ENCODE data around the gene TMPRSS9. TPM values are rescaled to one million over a fixed set of nuclear protein-coding genes. Genes with fewer than 3 reads are reported as not detected.
"Not testable (repeated sequence)": the region's sequence is repeated elsewhere in the genome, so short reads cannot be mapped to it uniquely, and the experiment has no call there.

Gene TMPRSS9
- total RNA-seq, 1 experiment from 2014 or later: 0.23 TPM

DNA sequence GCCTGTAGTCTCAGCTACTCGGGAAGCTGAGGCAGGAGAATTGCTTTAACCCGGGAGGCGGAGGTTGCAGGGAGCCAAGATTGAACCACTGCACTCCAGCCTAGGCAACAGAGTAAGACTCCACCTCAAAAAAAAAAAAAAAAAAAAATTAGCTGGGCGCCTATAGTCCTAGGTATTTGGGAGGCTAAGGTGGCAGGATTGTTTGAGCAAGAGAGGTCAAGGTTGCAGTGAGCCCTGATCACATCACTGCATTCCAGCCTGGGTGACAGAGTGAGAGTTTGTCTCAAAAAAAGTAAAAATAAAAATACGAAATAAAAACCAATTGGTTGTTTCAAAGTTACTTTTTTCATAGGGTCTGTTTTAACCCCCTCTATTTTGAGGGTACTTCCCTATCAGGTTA lies 98.0 kb downstream of the TMPRSS9 start:
- H3K4me3 ChIP-seq (ENCODE audit: low read depth in 2 of 2, low read length in 2 of 2): no peak overlapping the region
- H3K4me1 ChIP-seq (ENCODE audit: control insufficient read depth, insufficient read depth, low read length): peaks cover 13% of the 10 kb centered on the region
- CTCF ChIA-PET: no interaction called here
- no peak for DNase-seq (ENCODE audit: low read depth, low spot score)
- no peak for ATAC-seq
- H3K27me3 ChIP-seq (ENCODE audit: control insufficient read depth, insufficient read depth, low read length): no peaks in the 10 kb centered on the region
- H3K9me3 ChIP-seq (ENCODE audit: control insufficient read depth, insufficient read depth, low read depth, low read length): no peaks in the 10 kb centered on the region
- in situ Hi-C loops (cut with HindIII; ENCODE audit: low pct_unique_long_range_greater_than_20kb, low sequenced_read_pairs) (no loop called here), intact Hi-C loops (cut with micrococcal nuclease; ENCODE audit: unreplicated experiment) (no loop called here)
- no peak overlapping the region for H3K27ac ChIP-seq (ENCODE audit: low read length)
- no TSS peak for BruUV-seq (replicated peaks)
- POLR2A ChIA-PET: no interaction called here
- H3K36me3 ChIP-seq (ENCODE audit: control insufficient read depth, insufficient read depth, low read length): peaks cover 5% of the 10 kb centered on the region
- TF ChIP-seq SIN3A (IDR thresholded peaks at IDR 0.05; ENCODE audit: borderline replicate concordance, insufficient read depth, low read depth, low read length) (no peak), POLR2AphosphoS5 (IDR thresholded peaks at IDR 0.05; ENCODE audit: low read depth, low read length) (no peak), TCF7L2 (IDR thresholded peaks at IDR 0.05; ENCODE audit: low read depth, low read length) (no peak)
- TF ChIP-seq, protein P1, sequence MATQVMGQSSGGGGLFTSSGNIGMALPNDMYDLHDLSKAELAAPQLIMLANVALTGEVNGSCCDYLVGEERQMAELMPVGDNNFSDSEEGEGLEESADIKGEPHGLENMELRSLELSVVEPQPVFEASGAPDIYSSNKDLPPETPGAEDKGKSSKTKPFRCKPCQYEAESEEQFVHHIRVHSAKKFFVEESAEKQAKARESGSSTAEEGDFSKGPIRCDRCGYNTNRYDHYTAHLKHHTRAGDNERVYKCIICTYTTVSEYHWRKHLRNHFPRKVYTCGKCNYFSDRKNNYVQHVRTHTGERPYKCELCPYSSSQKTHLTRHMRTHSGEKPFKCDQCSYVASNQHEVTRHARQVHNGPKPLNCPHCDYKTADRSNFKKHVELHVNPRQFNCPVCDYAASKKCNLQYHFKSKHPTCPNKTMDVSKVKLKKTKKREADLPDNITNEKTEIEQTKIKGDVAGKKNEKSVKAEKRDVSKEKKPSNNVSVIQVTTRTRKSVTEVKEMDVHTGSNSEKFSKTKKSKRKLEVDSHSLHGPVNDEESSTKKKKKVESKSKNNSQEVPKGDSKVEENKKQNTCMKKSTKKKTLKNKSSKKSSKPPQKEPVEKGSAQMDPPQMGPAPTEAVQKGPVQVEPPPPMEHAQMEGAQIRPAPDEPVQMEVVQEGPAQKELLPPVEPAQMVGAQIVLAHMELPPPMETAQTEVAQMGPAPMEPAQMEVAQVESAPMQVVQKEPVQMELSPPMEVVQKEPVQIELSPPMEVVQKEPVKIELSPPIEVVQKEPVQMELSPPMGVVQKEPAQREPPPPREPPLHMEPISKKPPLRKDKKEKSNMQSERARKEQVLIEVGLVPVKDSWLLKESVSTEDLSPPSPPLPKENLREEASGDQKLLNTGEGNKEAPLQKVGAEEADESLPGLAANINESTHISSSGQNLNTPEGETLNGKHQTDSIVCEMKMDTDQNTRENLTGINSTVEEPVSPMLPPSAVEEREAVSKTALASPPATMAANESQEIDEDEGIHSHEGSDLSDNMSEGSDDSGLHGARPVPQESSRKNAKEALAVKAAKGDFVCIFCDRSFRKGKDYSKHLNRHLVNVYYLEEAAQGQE (IDR thresholded peaks at IDR 0.05; ENCODE audit: insufficient read depth in 1 of 2, low read depth in 2 of 2, low read length in 1 of 2): no peak
- TF ChIP-seq, protein P2, sequence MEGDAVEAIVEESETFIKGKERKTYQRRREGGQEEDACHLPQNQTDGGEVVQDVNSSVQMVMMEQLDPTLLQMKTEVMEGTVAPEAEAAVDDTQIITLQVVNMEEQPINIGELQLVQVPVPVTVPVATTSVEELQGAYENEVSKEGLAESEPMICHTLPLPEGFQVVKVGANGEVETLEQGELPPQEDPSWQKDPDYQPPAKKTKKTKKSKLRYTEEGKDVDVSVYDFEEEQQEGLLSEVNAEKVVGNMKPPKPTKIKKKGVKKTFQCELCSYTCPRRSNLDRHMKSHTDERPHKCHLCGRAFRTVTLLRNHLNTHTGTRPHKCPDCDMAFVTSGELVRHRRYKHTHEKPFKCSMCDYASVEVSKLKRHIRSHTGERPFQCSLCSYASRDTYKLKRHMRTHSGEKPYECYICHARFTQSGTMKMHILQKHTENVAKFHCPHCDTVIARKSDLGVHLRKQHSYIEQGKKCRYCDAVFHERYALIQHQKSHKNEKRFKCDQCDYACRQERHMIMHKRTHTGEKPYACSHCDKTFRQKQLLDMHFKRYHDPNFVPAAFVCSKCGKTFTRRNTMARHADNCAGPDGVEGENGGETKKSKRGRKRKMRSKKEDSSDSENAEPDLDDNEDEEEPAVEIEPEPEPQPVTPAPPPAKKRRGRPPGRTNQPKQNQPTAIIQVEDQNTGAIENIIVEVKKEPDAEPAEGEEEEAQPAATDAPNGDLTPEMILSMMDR (IDR thresholded peaks at IDR 0.05): no peak

DNA sequence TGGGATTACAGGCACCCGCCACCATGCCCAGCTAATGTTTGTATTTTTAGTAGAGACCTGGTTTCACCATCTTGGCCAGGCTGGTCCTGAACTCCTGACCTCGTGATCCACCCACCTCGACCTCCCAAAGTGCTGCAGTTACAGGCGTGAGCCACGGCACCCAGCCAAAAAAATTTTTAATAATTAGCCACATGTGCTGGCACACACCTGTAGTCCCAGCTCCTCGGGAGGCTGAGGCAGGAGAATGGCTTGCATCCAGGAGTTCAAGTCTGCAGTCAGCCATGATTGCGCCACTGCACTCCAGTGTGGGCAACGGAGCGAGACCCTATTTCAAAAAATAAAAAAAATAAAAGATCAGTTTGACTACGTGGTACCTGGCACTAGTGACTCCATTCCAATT lies 98.7 kb downstream of the TMPRSS9 start:
- ATAC-seq; DNase-seq (ENCODE audit: low read depth, low spot score); H3K9me3 ChIP-seq (ENCODE audit: control insufficient read depth, insufficient read depth, low read depth, low read length); CTCF ChIA-PET; H3K4me3 ChIP-seq (ENCODE audit: low read depth in 2 of 2, low read length in 2 of 2); BruUV-seq (replicated peaks); intact Hi-C loops (cut with micrococcal nuclease; ENCODE audit: unreplicated experiment); H3K27ac ChIP-seq (ENCODE audit: low read length); H3K27me3 ChIP-seq (ENCODE audit: control insufficient read depth, insufficient read depth, low read length); POLR2A ChIA-PET; H3K36me3 ChIP-seq (ENCODE audit: control insufficient read depth, insufficient read depth, low read length); in situ Hi-C loops (cut with HindIII; ENCODE audit: low pct_unique_long_range_greater_than_20kb, low sequenced_read_pairs): not testable (repeated sequence)
- peaks cover 17% of the 10 kb centered on the region for H3K4me1 ChIP-seq (ENCODE audit: control insufficient read depth, insufficient read depth, low read length)

DNA sequence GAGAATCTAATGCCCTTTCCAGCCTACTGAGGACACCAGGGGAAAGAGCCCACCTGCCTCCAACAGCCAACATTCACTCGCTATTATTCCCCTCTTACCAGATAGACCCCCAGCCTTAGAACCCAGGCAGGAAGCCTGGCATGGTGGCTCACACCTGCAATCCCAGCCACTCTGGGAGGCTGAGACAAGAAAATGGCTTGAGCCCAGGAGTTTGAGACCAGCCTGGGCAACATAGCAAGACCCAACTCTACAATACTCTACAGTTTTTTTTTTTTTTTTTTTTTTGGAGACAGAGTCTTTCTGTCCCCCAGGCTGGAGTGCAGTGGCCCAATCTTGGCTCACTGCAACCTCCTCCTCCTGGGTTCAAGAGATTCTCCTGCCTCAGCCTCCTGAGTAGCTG lies 100.2 kb downstream of the TMPRSS9 start:
- Histone ChIP-seq H3K36me3 (ENCODE audit: control insufficient read depth, insufficient read depth, low read length) (peaks cover 5% of the 10 kb centered on the region; the same call in 1 of the 2 replicates), H3K9me3 (ENCODE audit: control insufficient read depth, insufficient read depth, low read depth, low read length) (no peaks in the 10 kb centered on the region), H3K4me1 (ENCODE audit: control insufficient read depth, insufficient read depth, low read length) (peaks cover 6% of the 10 kb centered on the region), H3K27me3 (ENCODE audit: control insufficient read depth, insufficient read depth, low read length) (no peaks in the 10 kb centered on the region), H3K4me3 (ENCODE audit: low read depth in 2 of 2, low read length in 2 of 2) (no peak overlapping the region), H3K27ac (ENCODE audit: low read length) (no peak overlapping the region)
- ATAC-seq (no peak), DNase-seq (ENCODE audit: low read depth, low spot score) (no peak)
- intact Hi-C loops (cut with micrococcal nuclease; ENCODE audit: unreplicated experiment): no loop called here
- ChIA-PET CTCF (interaction anchor here (0.6 kb wide), 1 partner anchor 1774 kb away, joined by 5 read pairs; no protein-coding TSS in a partner anchor), POLR2A (no interaction called here)
- no TSS peak for BruUV-seq (replicated peaks)
- TF ChIP-seq, protein P2 (IDR thresholded peaks at IDR 0.05): no peak
- in situ Hi-C loops (cut with HindIII; ENCODE audit: low pct_unique_long_range_greater_than_20kb, low sequenced_read_pairs): no loop called here
